Activated naive CD8-positive, alpha-beta T cell treated with anti-CD3 and anti-CD28 coated beads, Interleukin-2, amount 10 ng/mL, durations not matched to agents 7 days and 5 days (primary cell): ENCODE results near the gene SMPDL3A. TPM values are rescaled to one million over a fixed set of nuclear protein-coding genes. Genes with fewer than 3 reads are reported as not detected.

ENCODE experiments used
- ATAC-seq: fragments of 150-1000 bp; cut with Tn5 transposase; one replicate; pipeline ENCODE4 v1.10.0; 2021; ENCODE audit warnings: low read depth, moderate library complexity
- POLR2A ChIA-PET: fragments of 350-600 bp; sonication (Branson Sonifier 250); formaldehyde crosslinking; loops from one replicate; lab custom pipeline; 2021; ENCODE audit warnings: antibody characterized with exemption; lab: Charles Lee
- DNase-seq: peaks from one replicate; pipeline ENCODE4 v3.0.0; 2021
- H3K27ac Mint-ChIP-seq: one replicate; pipeline ENCODE4 v1.8.0; 2022; ENCODE audit warnings: mild to moderate bottlenecking, mixed read lengths
- H3K27me3 Mint-ChIP-seq: one replicate; pipeline ENCODE4 v1.8.0; 2022; ENCODE audit warnings: mild to moderate bottlenecking, moderate library complexity, mixed read lengths
- H3K36me3 Mint-ChIP-seq: one replicate; pipeline ENCODE4 v1.8.0; 2021; ENCODE audit warnings: mild to moderate bottlenecking, mixed read lengths
- H3K4me1 Mint-ChIP-seq: one replicate; pipeline ENCODE4 v1.8.0; 2021; ENCODE audit warnings: mixed read lengths
- H3K4me3 Mint-ChIP-seq: one replicate; pipeline ENCODE4 v1.8.0; 2022; ENCODE audit warnings: mild to moderate bottlenecking, moderate library complexity, mixed read lengths
- H3K9me3 Mint-ChIP-seq: one replicate; pipeline ENCODE4 v1.8.0; 2021; ENCODE audit warnings: mixed read lengths
- total RNA-seq, 2 experiments: library from RNA; stranded (reverse); gene quantifications; one replicate each; pipeline ENCODE4 v1.2.3, GENCODE V29; 2021

The SMPDL3A gene
- total RNA-seq, 2 experiments from 2014 or later, result 0.17 TPM; not detected in 1

- ATAC-seq, result no peak
- no peaks in the 10 kb centered on the region for H3K36me3 Mint-ChIP-seq
Measured at GRCh38 chr6:122800906-122801305, 11.8 kb downstream of the SMPDL3A start.

GRCh38 chr6:122801397-122801796 lies 12.3 kb downstream of the SMPDL3A start:
- Mint-ChIP-seq H3K9me3 (no peaks in the 10 kb centered on the region), H3K27me3 (peaks cover 3% of the 10 kb centered on the region), H3K27ac (no peak overlapping the region), H3K4me1 (no peaks in the 10 kb centered on the region), H3K4me3 (no peak overlapping the region), H3K36me3 (no peaks in the 10 kb centered on the region)
- POLR2A ChIA-PET, result no interaction called here
- ATAC-seq (no peak), DNase-seq (no peak)

More at GRCh38 chr6:122800906-122801305, 11.8 kb downstream of the SMPDL3A start:
- Mint-ChIP-seq H3K4me1 (no peaks in the 10 kb centered on the region), H3K9me3 (no peaks in the 10 kb centered on the region), H3K27ac (no peak overlapping the region), H3K4me3 (no peak overlapping the region), H3K27me3 (peaks cover 3% of the 10 kb centered on the region)
- POLR2A ChIA-PET, result no interaction called here
- DNase-seq, result no peak

DNA sequence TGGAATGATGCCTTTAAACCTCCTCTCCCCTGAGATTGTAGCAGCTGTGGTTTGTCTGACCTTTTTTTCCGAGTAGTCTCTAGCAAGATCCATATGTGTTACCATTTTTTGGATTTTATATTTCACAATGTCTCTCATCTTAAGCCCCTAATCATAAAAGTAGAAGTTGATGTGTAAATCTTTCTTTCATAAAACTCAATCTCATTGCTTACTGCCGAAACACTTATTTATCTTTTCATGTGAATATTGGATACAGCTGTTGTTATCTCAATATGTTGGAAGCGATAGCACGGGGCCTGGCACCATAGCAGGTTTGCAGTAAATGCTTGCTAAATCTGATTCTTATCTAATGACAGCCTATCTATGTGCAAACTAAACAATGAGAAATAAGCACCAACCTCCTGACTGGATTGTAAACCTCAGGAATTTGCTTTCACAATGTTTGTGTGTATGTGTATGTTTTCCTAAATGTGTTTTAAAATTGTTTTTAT lies 14.2 kb downstream of the SMPDL3A start:
- H3K4me3 Mint-ChIP-seq, result no peak overlapping the region
- no peak for DNase-seq
- no peak for ATAC-seq
- POLR2A ChIA-PET, result no interaction called here
- no peak overlapping the region for H3K27ac Mint-ChIP-seq
- no peaks in the 10 kb centered on the region for H3K4me1 Mint-ChIP-seq
- peaks cover 3% of the 10 kb centered on the region for H3K27me3 Mint-ChIP-seq
- H3K9me3 Mint-ChIP-seq, result no peaks in the 10 kb centered on the region
- no peaks in the 10 kb centered on the region for H3K36me3 Mint-ChIP-seq

GRCh38 chr6:122804962-122805485 lies 16.0 kb downstream of the SMPDL3A start:
- H3K36me3 Mint-ChIP-seq, result no peaks in the 10 kb centered on the region
- ATAC-seq (no peak), DNase-seq (no peak)
- H3K27ac Mint-ChIP-seq, result no peak overlapping the region
- POLR2A ChIA-PET, result no interaction called here
- no peaks in the 10 kb centered on the region for H3K9me3 Mint-ChIP-seq
- H3K27me3 Mint-ChIP-seq, result peaks cover 3% of the 10 kb centered on the region
- no peak overlapping the region for H3K4me3 Mint-ChIP-seq
- H3K4me1 Mint-ChIP-seq, result no peaks in the 10 kb centered on the region

DNA sequence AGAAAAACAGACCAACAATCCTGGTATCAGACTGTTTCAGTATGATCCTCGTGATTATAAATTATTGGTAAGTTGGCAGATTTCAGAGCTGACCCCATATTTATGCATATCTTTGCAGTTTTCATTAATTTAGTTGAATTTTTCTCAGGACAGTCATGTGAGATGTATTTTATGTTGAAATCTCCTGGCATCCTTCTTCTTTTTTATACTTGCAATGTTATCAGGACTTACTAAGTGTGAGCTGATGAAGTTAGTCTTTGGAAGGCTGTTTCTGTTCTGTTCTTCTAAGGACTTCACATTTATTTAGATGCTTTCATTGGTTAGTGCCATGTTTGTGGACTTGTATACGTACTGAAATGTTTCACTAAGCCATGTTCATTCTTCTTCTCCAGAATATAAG lies 17.2 kb downstream of the SMPDL3A start:
- Mint-ChIP-seq H3K27ac (no peak overlapping the region), H3K9me3 (no peaks in the 10 kb centered on the region), H3K4me1 (no peaks in the 10 kb centered on the region), H3K27me3 (no peaks in the 10 kb centered on the region), H3K4me3 (no peak overlapping the region), H3K36me3 (peaks cover 1% of the 10 kb centered on the region)
- POLR2A ChIA-PET, result no interaction called here
- no peak for ATAC-seq
- DNase-seq, result no peak

DNA sequence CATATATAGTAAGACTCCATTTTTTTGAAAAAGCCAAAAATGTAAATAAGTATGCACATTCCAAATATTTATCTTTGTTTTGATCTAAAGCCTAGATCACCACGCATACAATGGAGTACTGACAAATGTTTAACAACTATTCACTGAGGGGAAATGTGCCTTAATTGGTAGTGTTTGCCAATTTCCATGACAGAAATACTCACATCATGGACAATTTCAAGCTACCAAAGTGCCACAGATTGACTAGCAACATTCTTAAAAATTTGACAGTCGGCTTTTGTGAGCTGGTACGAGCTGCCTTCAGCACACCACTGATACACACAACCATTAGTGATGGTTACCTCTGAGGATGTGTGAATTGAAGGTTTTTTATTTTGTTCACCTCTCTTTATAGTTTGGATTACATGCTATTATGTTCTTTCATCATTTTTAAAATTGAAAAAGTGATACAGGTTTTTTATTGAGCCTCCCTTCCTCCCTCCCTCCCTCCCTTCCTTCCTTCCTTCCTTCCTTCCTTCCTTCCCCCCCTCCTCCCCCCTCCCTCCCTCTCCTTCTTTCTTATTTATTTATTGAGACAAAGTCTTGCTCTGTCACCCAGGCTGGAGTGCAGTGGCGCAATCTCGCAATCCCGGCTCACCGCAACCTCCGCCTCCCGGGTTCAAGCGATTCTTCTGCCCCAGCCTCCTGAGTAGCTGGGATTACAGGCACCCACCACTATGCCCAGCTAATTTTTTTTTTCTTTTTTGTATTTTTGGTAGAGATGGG lies 19.2 kb downstream of the SMPDL3A start:
- no peak for ATAC-seq
- POLR2A ChIA-PET, result no interaction called here
- peaks cover 2% of the 10 kb centered on the region for H3K27me3 Mint-ChIP-seq
- no peak overlapping the region for H3K4me3 Mint-ChIP-seq
- H3K27ac Mint-ChIP-seq, result no peak overlapping the region
- no peaks in the 10 kb centered on the region for H3K9me3 Mint-ChIP-seq
- H3K4me1 Mint-ChIP-seq, result no peaks in the 10 kb centered on the region
- H3K36me3 Mint-ChIP-seq, result peaks cover 1% of the 10 kb centered on the region
- DNase-seq, result no peak

DNA sequence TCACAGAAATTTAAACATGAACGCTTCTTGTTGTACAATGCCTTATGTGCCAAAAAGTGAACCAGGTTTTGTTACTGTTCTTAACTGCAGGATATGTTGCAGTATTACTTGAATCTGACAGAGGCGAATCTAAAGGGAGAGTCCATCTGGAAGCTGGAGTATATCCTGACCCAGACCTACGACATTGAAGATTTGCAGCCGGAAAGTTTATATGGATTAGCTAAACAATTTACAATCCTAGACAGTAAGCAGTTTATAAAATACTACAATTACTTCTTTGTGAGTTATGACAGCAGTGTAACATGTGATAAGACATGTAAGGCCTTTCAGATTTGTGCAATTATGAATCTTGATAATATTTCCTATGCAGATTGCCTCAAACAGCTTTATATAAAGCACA lies 19.9 kb downstream of the SMPDL3A start:
- DNase-seq, result no peak
- no peaks in the 10 kb centered on the region for H3K9me3 Mint-ChIP-seq
- H3K27ac Mint-ChIP-seq, result no peak overlapping the region
- H3K4me1 Mint-ChIP-seq, result no peaks in the 10 kb centered on the region
- H3K4me3 Mint-ChIP-seq, result no peak overlapping the region
- peaks cover 1% of the 10 kb centered on the region for H3K36me3 Mint-ChIP-seq
- peaks cover 4% of the 10 kb centered on the region for H3K27me3 Mint-ChIP-seq
- ATAC-seq, result no peak
- POLR2A ChIA-PET, result no interaction called here

DNA sequence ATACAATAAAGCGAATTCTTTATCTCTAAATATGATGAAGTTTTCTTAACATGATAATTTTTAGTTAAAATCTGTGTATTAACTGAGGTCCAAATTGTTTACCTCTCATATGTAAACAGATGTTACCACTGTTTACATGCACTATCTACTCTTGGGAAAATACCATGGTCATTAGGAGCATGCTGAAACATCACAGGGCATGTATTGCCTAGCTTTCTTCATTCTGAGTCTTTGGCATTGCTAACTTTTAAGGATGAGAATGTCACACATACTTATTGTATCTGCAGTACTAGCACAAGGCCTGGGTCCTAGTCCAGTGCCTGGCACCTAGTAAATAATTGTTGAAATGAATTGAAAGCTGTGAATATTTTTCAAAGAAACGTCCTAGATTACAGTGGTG lies 20.6 kb downstream of the SMPDL3A start:
- POLR2A ChIA-PET, result no interaction called here
- no peak for ATAC-seq
- no peak for DNase-seq
- no peaks in the 10 kb centered on the region for H3K4me1 Mint-ChIP-seq
- H3K27ac Mint-ChIP-seq, result no peak overlapping the region
- no peak overlapping the region for H3K4me3 Mint-ChIP-seq
- H3K9me3 Mint-ChIP-seq, result no peaks in the 10 kb centered on the region
- peaks cover 4% of the 10 kb centered on the region for H3K27me3 Mint-ChIP-seq
- peaks cover 1% of the 10 kb centered on the region for H3K36me3 Mint-ChIP-seq

GRCh38 chr6:122810189-122810588 lies 21.1 kb downstream of the SMPDL3A start:
- no peaks in the 10 kb centered on the region for H3K4me1 Mint-ChIP-seq
- ATAC-seq, result no peak
- H3K9me3 Mint-ChIP-seq, result no peaks in the 10 kb centered on the region
- no peak overlapping the region for H3K27ac Mint-ChIP-seq
- POLR2A ChIA-PET, result no interaction called here
- no peak for DNase-seq
- H3K4me3 Mint-ChIP-seq, result no peak overlapping the region
- peaks cover 4% of the 10 kb centered on the region for H3K27me3 Mint-ChIP-seq
- peaks cover 1% of the 10 kb centered on the region for H3K36me3 Mint-ChIP-seq

GRCh38 chr6:122817358-122817757 lies 28.3 kb downstream of the SMPDL3A start:
- no peak overlapping the region for H3K27ac Mint-ChIP-seq
- H3K9me3 Mint-ChIP-seq, result no peaks in the 10 kb centered on the region
- no peak overlapping the region for H3K4me3 Mint-ChIP-seq
- DNase-seq (no peak), ATAC-seq (no peak)
- H3K27me3 Mint-ChIP-seq, result peaks cover 4% of the 10 kb centered on the region
- no peaks in the 10 kb centered on the region for H3K36me3 Mint-ChIP-seq
- POLR2A ChIA-PET, result no interaction called here
- no peaks in the 10 kb centered on the region for H3K4me1 Mint-ChIP-seq

DNA sequence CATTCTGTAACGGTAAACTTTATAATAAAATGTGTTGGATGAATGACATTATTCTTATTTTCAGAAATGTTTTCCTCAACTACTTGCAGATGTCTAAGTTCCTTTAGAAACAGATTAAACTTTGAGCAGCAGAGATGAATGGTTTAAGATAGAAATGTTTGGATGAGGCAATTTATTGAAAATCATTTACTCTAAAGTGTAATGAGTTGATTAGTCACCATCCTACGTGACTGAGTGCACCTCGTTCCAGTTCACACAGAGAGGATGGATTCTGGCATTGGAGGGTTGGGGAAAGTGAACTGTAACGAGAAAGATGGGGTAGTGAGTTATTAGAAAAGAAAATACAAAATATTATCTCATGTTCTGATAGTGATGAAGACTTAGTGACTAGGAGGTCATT lies 28.7 kb downstream of the SMPDL3A start:
- POLR2A ChIA-PET, result no interaction called here
- DNase-seq, result no peak
- Mint-ChIP-seq H3K36me3 (no peaks in the 10 kb centered on the region), H3K4me3 (no peak overlapping the region), H3K4me1 (no peaks in the 10 kb centered on the region), H3K27me3 (peaks cover 4% of the 10 kb centered on the region), H3K27ac (no peak overlapping the region), H3K9me3 (no peaks in the 10 kb centered on the region)
- ATAC-seq, result no peak

GRCh38 chr6:122818866-122819265 lies 29.8 kb downstream of the SMPDL3A start:
- Mint-ChIP-seq H3K4me3 (no peak overlapping the region), H3K4me1 (no peaks in the 10 kb centered on the region), H3K36me3 (no peaks in the 10 kb centered on the region), H3K9me3 (no peaks in the 10 kb centered on the region), H3K27me3 (peaks cover 3% of the 10 kb centered on the region), H3K27ac (no peak overlapping the region)
- POLR2A ChIA-PET, result no interaction called here
- no peak for DNase-seq
- no peak for ATAC-seq

GRCh38 chr6:122821095-122821494 lies 32.0 kb downstream of the SMPDL3A start:
- H3K4me3 Mint-ChIP-seq, result no peak overlapping the region
- POLR2A ChIA-PET, result no interaction called here
- H3K4me1 Mint-ChIP-seq, result no peaks in the 10 kb centered on the region
- H3K9me3 Mint-ChIP-seq, result no peaks in the 10 kb centered on the region
- no peaks in the 10 kb centered on the region for H3K36me3 Mint-ChIP-seq
- DNase-seq, result no peak
- peaks cover 6% of the 10 kb centered on the region for H3K27me3 Mint-ChIP-seq
- H3K27ac Mint-ChIP-seq, result no peak overlapping the region
- ATAC-seq, result no peak

- H3K27me3 Mint-ChIP-seq, result peaks cover 6% of the 10 kb centered on the region
- ATAC-seq (no peak), DNase-seq (no peak)
- no peak overlapping the region for H3K4me3 Mint-ChIP-seq
- H3K4me1 Mint-ChIP-seq, result no peaks in the 10 kb centered on the region
- no peak overlapping the region for H3K27ac Mint-ChIP-seq
- no peaks in the 10 kb centered on the region for H3K36me3 Mint-ChIP-seq
- POLR2A ChIA-PET, result no interaction called here
- no peaks in the 10 kb centered on the region for H3K9me3 Mint-ChIP-seq
Measured at GRCh38 chr6:122825163-122825562, 36.1 kb downstream of the SMPDL3A start.
